ENCODE data around the gene TEPSIN. TPM values are rescaled to one million over a fixed set of nuclear protein-coding genes. Genes with fewer than 3 reads are reported as not detected.

The TEPSIN gene
- total RNA-seq: 10 to 100 TPM; 21.7 to 53.7 (median 28.8) TPM

GRCh38 chr17:81238815-81239713 is at the start of gene TEPSIN, which contains the start of gene NDUFAF8:
TSS of gene TEPSIN (minus strand) at chr17:81239055. CDS start at chr17:81239033, 22 bp downstream.
TSS of gene NDUFAF8 (plus strand) at chr17:81239318. CDS start at chr17:81239364, 46 bp downstream.
- TF ChIP-seq CTCF (IDR thresholded peaks at IDR 0.05; ENCODE audit: low read depth): no peak

GRCh38 chr17:81287741-81288430 is 49.0 kb upstream of the TEPSIN start:
- TF ChIP-seq CTCF (IDR thresholded peaks at IDR 0.05; ENCODE audit: low read depth): no peak

GRCh38 chr17:81287152-81287551 is 48.3 kb upstream of the TEPSIN start:
- TF ChIP-seq CTCF (IDR thresholded peaks at IDR 0.05; ENCODE audit: low read depth): no peak

- TF ChIP-seq CTCF (IDR thresholded peaks at IDR 0.05; ENCODE audit: low read depth): no peak
Observed at GRCh38 chr17:81286491-81287145, 47.8 kb upstream of the TEPSIN start.

GRCh38 chr17:81285894-81286293 is 47.0 kb upstream of the TEPSIN start:
- no peak for TF ChIP-seq CTCF (IDR thresholded peaks at IDR 0.05; ENCODE audit: low read depth)

GRCh38 chr17:81285179-81285878 is 46.5 kb upstream of the TEPSIN start:
- TF ChIP-seq CTCF (IDR thresholded peaks at IDR 0.05; ENCODE audit: low read depth): no peak

Measured in subcutaneous adipose tissue (tissue), 4 donors.